KMS-11 (cell line): ENCODE data around the gene DIABLO.

Experiments
- H2AFZ ChIP-seq: fragments of 200-600 bp; sonication (generic); 2 replicates; pipeline ENCODE4 v1.6.1; 2016; ENCODE audit warnings: antibody characterized with exemption, mixed run types, low read depth
- H3K27ac ChIP-seq: fragments of 200-600 bp; sonication (generic); 2 replicates; pipeline ENCODE4 v1.6.1; 2016; ENCODE audit warnings: mild to moderate bottlenecking, mixed run types
- H3K27me3 ChIP-seq: fragments of 200-600 bp; sonication (generic); 2 replicates; pipeline ENCODE4 v1.6.1; 2017; ENCODE audit warnings: mild to moderate bottlenecking, low read depth, mixed run types, moderate library complexity; ENCODE audit not compliant: insufficient read depth
- H3K36me3 ChIP-seq: fragments of 200-600 bp; sonication (generic); 2 replicates; pipeline ENCODE4 v1.6.1; 2017; ENCODE audit warnings: mild to moderate bottlenecking, mixed run types; ENCODE audit not compliant: insufficient read depth
- H3K4me1 ChIP-seq: fragments of 200-600 bp; sonication (generic); 2 replicates; pipeline ENCODE4 v1.6.1; 2016; ENCODE audit warnings: mild to moderate bottlenecking, low read depth, mixed run types; ENCODE audit not compliant: poor library complexity, severe bottlenecking
- H3K4me2 ChIP-seq: fragments of 200-600 bp; sonication (generic); 2 replicates; pipeline ENCODE4 v1.7.0; 2016; ENCODE audit warnings: mild to moderate bottlenecking, mixed run types
- H3K4me3 ChIP-seq: fragments of 200-600 bp; sonication (generic); IDR thresholded peaks from 2 replicates; pipeline ENCODE4 v1.6.1; 2017; ENCODE audit warnings: low read depth, low read length, mixed read lengths; ENCODE audit not compliant: insufficient read depth
- H3K79me2 ChIP-seq: fragments of 200-600 bp; sonication (generic); 2 replicates; pipeline ENCODE4 v1.6.1; 2016; ENCODE audit warnings: low read depth, mixed run types; ENCODE audit not compliant: insufficient read depth
- H3K9ac ChIP-seq: fragments of 200-600 bp; sonication (generic); 2 replicates; pipeline ENCODE4 v1.6.1; 2016; ENCODE audit warnings: mild to moderate bottlenecking, mixed run types
- H4K20me1 ChIP-seq: fragments of 200-600 bp; sonication (generic); 2 replicates; pipeline ENCODE4 v1.6.1; 2016; ENCODE audit warnings: mild to moderate bottlenecking, mixed run types; ENCODE audit not compliant: insufficient read depth
- TF ChIP-seq, protein P1 (sequence below): fragments of 200-600 bp; sonication (generic); conservative IDR thresholded peaks from 2 replicates; pipeline ENCODE4 v1.6.1; 2017; ENCODE audit warnings: low read depth, mild to moderate bottlenecking, antibody characterized with exemption, low read length, moderate library complexity, mixed read lengths

Gene DIABLO

DNA sequence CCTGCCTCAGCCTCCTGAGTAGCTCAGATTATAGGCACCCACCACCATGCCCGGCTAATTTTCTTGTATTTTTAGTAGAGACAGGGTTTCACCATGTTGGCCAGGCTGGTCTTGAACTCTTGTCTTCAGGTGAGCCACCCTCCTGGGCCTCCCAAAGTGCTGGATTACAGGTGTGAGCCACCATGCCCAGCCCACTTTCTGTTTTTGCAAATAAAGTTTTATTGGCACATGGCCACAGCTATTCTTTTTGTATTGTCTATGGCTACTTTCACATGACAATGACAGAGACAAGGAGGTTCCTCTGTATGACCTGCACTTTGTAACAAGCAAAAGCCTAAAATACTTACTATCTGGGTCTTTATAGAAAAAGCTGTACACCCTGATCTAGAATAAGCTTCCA is 19.7 kb upstream of the DIABLO start:
- no peak overlapping the region for H3K9ac ChIP-seq
- no peaks in the 10 kb centered on the region for H3K27me3 ChIP-seq
- no peaks in the 10 kb centered on the region for H3K36me3 ChIP-seq
- TF ChIP-seq, protein P1, sequence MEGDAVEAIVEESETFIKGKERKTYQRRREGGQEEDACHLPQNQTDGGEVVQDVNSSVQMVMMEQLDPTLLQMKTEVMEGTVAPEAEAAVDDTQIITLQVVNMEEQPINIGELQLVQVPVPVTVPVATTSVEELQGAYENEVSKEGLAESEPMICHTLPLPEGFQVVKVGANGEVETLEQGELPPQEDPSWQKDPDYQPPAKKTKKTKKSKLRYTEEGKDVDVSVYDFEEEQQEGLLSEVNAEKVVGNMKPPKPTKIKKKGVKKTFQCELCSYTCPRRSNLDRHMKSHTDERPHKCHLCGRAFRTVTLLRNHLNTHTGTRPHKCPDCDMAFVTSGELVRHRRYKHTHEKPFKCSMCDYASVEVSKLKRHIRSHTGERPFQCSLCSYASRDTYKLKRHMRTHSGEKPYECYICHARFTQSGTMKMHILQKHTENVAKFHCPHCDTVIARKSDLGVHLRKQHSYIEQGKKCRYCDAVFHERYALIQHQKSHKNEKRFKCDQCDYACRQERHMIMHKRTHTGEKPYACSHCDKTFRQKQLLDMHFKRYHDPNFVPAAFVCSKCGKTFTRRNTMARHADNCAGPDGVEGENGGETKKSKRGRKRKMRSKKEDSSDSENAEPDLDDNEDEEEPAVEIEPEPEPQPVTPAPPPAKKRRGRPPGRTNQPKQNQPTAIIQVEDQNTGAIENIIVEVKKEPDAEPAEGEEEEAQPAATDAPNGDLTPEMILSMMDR = no peak
- H3K27ac ChIP-seq = no peak overlapping the region
- H3K4me2 ChIP-seq = no peak overlapping the region
- no peaks in the 10 kb centered on the region for H3K4me1 ChIP-seq
- H3K4me3 ChIP-seq = no peak overlapping the region
- H4K20me1 ChIP-seq = no peaks in the 10 kb centered on the region
- no peak overlapping the region for H2AFZ ChIP-seq
- H3K79me2 ChIP-seq = no peaks in the 10 kb centered on the region

DNA sequence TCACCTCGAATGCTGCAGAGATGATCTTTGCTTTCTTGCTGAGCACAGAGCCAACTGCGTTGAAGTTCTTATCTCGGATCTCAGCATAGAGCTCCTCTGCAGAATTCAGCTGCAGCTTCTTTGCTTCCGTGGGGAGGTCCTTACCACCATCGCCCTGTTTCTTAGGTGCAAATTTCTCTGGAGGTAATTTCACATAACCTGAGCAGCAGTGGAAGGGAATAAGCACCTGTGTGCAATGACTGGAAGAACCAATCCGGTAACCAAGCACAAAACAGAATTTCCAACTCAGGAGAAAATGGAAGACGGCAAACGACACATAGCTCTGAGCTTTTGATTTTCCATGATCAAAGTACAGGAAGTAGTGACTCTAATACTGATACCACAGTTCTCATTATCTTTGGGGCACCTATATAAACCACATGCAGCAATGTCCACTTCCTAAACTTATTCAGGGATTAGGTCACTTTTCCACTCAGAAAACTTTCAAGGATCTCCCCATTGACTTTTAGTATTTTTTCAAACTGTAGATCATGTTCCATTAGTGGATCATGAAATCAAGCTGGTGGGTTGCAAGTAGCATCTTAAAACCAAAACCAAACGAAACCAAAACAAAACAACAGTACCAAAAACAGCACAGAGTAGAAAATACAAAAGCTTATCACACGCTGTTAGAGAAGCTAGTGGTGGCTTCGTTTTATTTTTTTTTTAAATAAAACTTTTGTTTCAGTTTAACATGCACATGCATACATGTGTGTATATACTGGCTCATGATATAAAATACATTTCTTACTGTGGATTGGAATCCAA is 18.9 kb upstream of the DIABLO start:
- H4K20me1 ChIP-seq = no peaks in the 10 kb centered on the region
- H3K4me2 ChIP-seq = no peak overlapping the region
- no peaks in the 10 kb centered on the region for H3K27me3 ChIP-seq
- TF ChIP-seq, protein P1 = no peak
- no peaks in the 10 kb centered on the region for H3K79me2 ChIP-seq
- H3K27ac ChIP-seq = no peak overlapping the region
- H2AFZ ChIP-seq = no peak overlapping the region
- H3K4me1 ChIP-seq = no peaks in the 10 kb centered on the region
- no peak overlapping the region for H3K4me3 ChIP-seq
- H3K9ac ChIP-seq = no peak overlapping the region
- H3K36me3 ChIP-seq = no peaks in the 10 kb centered on the region

DNA sequence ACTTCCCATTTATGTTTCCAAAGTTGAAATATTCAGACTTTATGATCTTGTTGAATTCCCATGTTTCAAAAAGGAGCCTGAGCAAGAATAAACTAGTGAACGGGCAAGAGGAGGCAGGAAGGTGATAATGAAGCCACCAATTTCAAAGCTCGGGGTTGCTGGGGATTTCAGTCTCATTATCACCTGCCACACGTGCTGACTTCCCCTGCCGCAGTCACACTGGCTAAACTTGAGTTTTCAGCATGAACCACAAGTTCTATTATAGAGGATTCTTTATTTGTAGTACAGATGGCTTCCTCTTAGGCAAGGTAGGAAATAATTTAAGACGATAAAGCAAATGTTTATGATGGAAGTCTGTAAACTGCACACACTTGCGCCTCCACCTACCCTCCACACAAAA is 18.1 kb upstream of the DIABLO start:
- TF ChIP-seq, protein P1 = no peak
- H2AFZ ChIP-seq = no peak overlapping the region
- H3K27me3 ChIP-seq = no peaks in the 10 kb centered on the region
- no peak overlapping the region for H3K4me3 ChIP-seq
- no peaks in the 10 kb centered on the region for H3K36me3 ChIP-seq
- H3K9ac ChIP-seq = no peak overlapping the region
- H4K20me1 ChIP-seq = no peaks in the 10 kb centered on the region
- H3K79me2 ChIP-seq = no peaks in the 10 kb centered on the region
- no peak overlapping the region for H3K27ac ChIP-seq
- H3K4me2 ChIP-seq = no peak overlapping the region
- no peaks in the 10 kb centered on the region for H3K4me1 ChIP-seq

DNA sequence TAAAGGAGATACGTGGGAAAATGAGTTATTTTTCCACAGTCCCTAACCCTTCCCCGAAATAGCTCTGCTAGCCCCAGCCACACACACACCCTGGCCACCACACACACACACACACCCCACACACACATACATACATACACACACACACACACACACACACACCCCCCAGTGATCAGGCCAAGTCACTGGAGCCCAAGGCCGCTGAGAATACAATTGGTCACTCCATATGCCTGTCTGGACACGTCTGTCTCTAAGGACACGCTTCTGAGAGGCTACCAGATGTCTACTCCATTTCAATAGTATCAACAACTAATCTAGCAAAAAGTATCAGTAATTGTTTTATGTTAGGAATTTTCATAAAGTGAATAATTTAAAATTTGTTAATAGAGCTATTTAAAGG is 13.0 kb upstream of the DIABLO start:
- Histone ChIP-seq H3K27ac (no peak overlapping the region), H3K79me2 (no peaks in the 10 kb centered on the region), H3K36me3 (no peaks in the 10 kb centered on the region), H3K4me3 (no peak overlapping the region), H3K4me2 (no peak overlapping the region), H3K4me1 (no peaks in the 10 kb centered on the region), H3K9ac (no peak overlapping the region), H3K27me3 (no peaks in the 10 kb centered on the region), H4K20me1 (no peaks in the 10 kb centered on the region), H2AFZ (no peak overlapping the region)
- TF ChIP-seq, protein P1 = no peak
